Type B pancreatic cell (in vitro differentiated cells): Measurements from ENCODE around the gene PPP1R3A. TPM values are rescaled to one million over a fixed set of nuclear protein-coding genes. Genes with fewer than 3 reads are reported as not detected.

Experiments used
- DNase-seq: peaks from one replicate; pipeline ENCODE4 v3.0.0; 2021; ENCODE audit warnings: mixed read lengths; ENCODE audit not compliant: unreplicated experiment; ENCODE audit errors: extremely low spot score
- H3K27ac Mint-ChIP-seq: 2 replicates; pipeline ENCODE4 v1.8.0; 2021; ENCODE audit warnings: mild to moderate bottlenecking, mixed read lengths
- H3K27me3 Mint-ChIP-seq: 2 replicates; pipeline ENCODE4 v1.8.0; 2021; ENCODE audit warnings: mixed read lengths
- H3K36me3 Mint-ChIP-seq: 2 replicates; pipeline ENCODE4 v1.8.0; 2021; ENCODE audit warnings: mixed read lengths
- H3K4me1 Mint-ChIP-seq: one replicate; pipeline ENCODE4 v1.8.0; 2021; ENCODE audit warnings: mixed read lengths; ENCODE audit not compliant: unreplicated experiment
- H3K4me3 Mint-ChIP-seq: 2 replicates; pipeline ENCODE4 v1.8.0; 2021; ENCODE audit warnings: mild to moderate bottlenecking, mixed read lengths
- H3K9me3 Mint-ChIP-seq: 2 replicates; pipeline ENCODE4 v1.8.0; 2021; ENCODE audit warnings: mixed read lengths
- total RNA-seq: library from RNA; stranded (reverse); gene quantifications from 2 replicates; pipeline ENCODE4 v1.2.1, GENCODE V29; 2021; ENCODE audit warnings: low replicate concordance
- TF ChIP-seq, protein P1 (sequence below): fragments of 200-600 bp; sonication (generic); conservative IDR thresholded peaks from 2 replicates; pipeline ENCODE4 v1.5.0; 2021; ENCODE audit warnings: antibody characterized with exemption, mild to moderate bottlenecking

Gene PPP1R3A
- total RNA-seq, 1 donor from 2014 or later, result not detected

DNA sequence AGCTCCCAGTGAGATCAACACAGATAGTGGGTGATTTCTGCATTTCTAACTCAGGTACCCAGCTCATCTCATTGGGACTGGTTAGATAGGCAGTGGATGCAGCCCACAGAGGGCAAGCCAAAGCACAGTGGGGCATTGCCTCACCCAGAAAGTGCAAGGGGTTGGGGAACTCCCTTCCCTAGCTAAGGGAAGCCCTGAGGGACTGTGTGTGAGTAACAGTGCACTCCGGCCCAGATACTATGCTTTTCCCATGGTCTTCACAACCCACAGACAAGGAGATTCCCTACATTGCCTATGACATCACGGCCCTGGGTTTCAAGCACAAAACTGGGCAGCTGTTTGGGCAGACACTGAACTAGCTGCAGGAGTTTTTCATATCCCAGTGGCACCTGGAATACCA, 62.8 kb downstream of the PPP1R3A start:
- Mint-ChIP-seq H3K27me3 (no peaks in the 10 kb centered on the region), H3K9me3 (peaks cover 9% of the 10 kb centered on the region), H3K27ac (no peak overlapping the region), H3K4me3 (no peak overlapping the region), H3K36me3 (no peaks in the 10 kb centered on the region), H3K4me1 (no peaks in the 10 kb centered on the region)
- no peak for DNase-seq
- TF ChIP-seq, protein P1, sequence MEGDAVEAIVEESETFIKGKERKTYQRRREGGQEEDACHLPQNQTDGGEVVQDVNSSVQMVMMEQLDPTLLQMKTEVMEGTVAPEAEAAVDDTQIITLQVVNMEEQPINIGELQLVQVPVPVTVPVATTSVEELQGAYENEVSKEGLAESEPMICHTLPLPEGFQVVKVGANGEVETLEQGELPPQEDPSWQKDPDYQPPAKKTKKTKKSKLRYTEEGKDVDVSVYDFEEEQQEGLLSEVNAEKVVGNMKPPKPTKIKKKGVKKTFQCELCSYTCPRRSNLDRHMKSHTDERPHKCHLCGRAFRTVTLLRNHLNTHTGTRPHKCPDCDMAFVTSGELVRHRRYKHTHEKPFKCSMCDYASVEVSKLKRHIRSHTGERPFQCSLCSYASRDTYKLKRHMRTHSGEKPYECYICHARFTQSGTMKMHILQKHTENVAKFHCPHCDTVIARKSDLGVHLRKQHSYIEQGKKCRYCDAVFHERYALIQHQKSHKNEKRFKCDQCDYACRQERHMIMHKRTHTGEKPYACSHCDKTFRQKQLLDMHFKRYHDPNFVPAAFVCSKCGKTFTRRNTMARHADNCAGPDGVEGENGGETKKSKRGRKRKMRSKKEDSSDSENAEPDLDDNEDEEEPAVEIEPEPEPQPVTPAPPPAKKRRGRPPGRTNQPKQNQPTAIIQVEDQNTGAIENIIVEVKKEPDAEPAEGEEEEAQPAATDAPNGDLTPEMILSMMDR, result no peak

DNA sequence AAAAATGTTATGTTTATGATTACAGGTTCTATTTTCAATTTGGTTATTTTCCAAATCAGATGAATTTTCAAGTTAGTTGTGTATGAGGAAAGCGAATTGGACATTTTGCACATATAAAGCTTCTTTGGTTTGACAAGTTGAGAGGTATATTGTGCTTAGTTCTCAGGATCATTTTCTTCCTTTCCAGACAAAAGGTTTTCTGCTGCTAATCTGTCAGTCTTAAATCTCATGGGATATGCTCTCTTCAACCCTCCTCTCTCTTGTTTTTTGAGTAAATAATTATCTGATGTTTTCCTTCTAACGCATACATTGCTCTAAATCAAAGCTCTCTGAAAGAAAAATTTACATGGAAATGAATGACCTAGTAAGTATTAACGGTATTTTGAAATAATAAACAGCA, 77.9 kb downstream of the PPP1R3A start:
- TF ChIP-seq, protein P1, result no peak
- no peak overlapping the region for H3K27ac Mint-ChIP-seq
- H3K36me3 Mint-ChIP-seq, result no peaks in the 10 kb centered on the region
- H3K9me3 Mint-ChIP-seq, result no peaks in the 10 kb centered on the region
- no peaks in the 10 kb centered on the region for H3K27me3 Mint-ChIP-seq
- no peaks in the 10 kb centered on the region for H3K4me1 Mint-ChIP-seq
- H3K4me3 Mint-ChIP-seq, result no peak overlapping the region
- DNase-seq, result no peak

DNA sequence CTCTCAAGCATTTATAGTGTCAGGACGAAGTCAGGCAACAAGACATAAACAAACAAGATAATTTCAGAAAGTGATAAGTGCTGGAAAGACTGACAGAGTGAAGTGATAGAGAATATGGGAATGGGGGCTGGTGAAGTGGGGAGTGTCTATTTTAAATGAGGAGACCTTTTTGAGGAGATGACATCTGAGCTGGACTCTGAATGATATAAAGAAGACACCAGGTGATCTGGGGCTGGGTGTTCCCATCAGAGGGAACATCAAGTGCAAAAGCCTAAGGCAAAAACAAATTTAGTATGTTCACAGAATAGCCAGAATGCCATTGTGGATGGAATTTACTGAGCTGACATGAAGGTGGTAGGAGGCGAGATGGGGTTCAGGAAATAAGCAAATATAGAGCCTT, 83.4 kb downstream of the PPP1R3A start:
- Mint-ChIP-seq H3K27ac (no peak overlapping the region), H3K27me3 (no peaks in the 10 kb centered on the region), H3K36me3 (no peaks in the 10 kb centered on the region), H3K4me3 (no peak overlapping the region), H3K9me3 (no peaks in the 10 kb centered on the region), H3K4me1 (no peaks in the 10 kb centered on the region)
- TF ChIP-seq, protein P1, result no peak
- no peak for DNase-seq

DNA sequence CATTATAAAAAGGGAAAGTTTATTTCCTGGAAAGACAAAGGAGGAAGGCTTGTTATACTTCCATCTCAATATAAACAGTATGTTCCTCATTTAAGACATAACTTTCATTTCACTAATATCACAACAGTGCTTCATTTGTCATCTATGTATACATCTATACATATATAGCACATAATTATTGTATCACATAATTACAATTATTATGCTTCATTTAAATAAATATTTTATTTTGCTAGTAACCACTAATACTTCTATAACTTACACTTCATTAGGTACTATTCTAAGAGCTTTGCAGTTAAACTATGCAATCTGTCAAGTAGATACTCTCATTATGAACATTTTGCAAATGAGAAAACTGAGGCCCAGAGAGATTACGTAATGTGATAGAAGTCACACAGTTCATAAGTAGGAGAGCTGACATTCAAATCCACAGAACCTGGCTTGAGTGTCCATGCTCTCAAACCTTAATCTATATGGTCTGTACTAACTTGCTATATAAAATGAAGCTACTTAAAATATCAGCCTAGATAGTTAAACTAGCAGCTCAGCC, 86.5 kb downstream of the PPP1R3A start:
- Mint-ChIP-seq H3K27ac (no peak overlapping the region), H3K9me3 (no peaks in the 10 kb centered on the region), H3K4me1 (no peaks in the 10 kb centered on the region), H3K27me3 (no peaks in the 10 kb centered on the region), H3K36me3 (no peaks in the 10 kb centered on the region), H3K4me3 (no peak overlapping the region)
- TF ChIP-seq, protein P1, result no peak
- DNase-seq, result no peak

DNA sequence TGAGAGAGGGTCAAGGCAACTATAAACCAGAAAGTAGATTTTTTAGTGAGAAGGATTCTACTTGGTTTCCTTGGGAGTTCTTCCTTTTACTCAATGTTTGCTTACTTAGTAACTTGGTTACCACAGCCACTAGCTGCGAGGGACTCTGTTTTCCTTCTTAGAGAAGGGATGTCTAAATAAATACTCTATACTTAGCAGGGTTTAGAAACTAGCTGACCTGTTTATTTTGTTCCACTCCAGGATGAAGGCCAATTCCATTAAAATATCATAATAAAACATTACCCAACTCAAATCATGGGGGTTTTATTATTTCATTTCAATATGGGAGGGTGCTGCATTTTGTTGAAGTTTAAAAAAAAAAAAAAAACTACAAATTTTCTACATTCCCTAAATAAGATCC, 87.3 kb downstream of the PPP1R3A start:
- TF ChIP-seq, protein P1, result no peak
- Mint-ChIP-seq H3K9me3 (no peaks in the 10 kb centered on the region), H3K4me1 (no peaks in the 10 kb centered on the region), H3K27me3 (no peaks in the 10 kb centered on the region), H3K27ac (no peak overlapping the region), H3K4me3 (no peak overlapping the region), H3K36me3 (no peaks in the 10 kb centered on the region)
- DNase-seq, result no peak

DNA sequence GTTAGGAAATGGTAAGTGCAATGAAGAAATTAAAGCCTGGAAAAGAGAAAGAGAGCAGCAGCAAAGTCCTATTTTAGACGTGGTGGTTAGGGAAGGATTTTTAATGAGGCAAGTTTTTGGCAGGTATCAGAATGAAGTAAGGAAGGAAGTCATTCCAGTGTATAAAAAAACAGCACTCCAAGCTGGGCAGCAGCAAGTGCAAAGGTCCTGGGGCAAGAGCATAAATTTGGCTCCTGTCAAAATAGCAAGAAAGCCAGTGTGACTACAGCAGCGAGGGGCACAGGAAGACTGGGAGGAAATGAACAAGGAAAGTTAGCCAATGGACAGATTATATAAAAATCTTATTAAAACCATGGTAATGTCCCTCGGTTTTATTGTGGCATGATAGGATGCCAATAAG, 90.2 kb downstream of the PPP1R3A start:
- no peaks in the 10 kb centered on the region for H3K9me3 Mint-ChIP-seq
- H3K4me1 Mint-ChIP-seq, result peaks cover 6% of the 10 kb centered on the region
- no peak for DNase-seq
- TF ChIP-seq, protein P1, result no peak
- no peak overlapping the region for H3K27ac Mint-ChIP-seq
- H3K36me3 Mint-ChIP-seq, result no peaks in the 10 kb centered on the region
- no peaks in the 10 kb centered on the region for H3K27me3 Mint-ChIP-seq
- no peak overlapping the region for H3K4me3 Mint-ChIP-seq
